Measurements from ENCODE around the gene ARHGEF28.

Gene ARHGEF28

GRCh38 chr5:73940026-73940425 is 314.0 kb downstream of the ARHGEF28 start:
- no peak for DNase-seq (ENCODE audit: extremely low read depth, insufficient read length)
- no peak for TF ChIP-seq CTCF (IDR thresholded peaks at IDR 0.05; ENCODE audit: insufficient read depth, low read length, poor library complexity, severe bottlenecking)
- no peaks in the 10 kb centered on the region for H3K36me3 ChIP-seq (ENCODE audit: control insufficient read depth, insufficient read depth, low read length)
- H3K4me3 ChIP-seq (replicated peaks; ENCODE audit: low read depth, low read length) = no peak overlapping the region
- no peaks in the 10 kb centered on the region; the same call in 1 of the 2 replicates for H3K27me3 ChIP-seq (replicated peaks; ENCODE audit: control insufficient read depth, insufficient read depth, low read length)

- H3K36me3 ChIP-seq (ENCODE audit: control insufficient read depth, insufficient read depth, low read length) = no peaks in the 10 kb centered on the region
- H3K4me3 ChIP-seq (replicated peaks; ENCODE audit: low read depth, low read length) = no peak overlapping the region
- no peak for DNase-seq (ENCODE audit: extremely low read depth, insufficient read length)
- H3K27me3 ChIP-seq (replicated peaks; ENCODE audit: control insufficient read depth, insufficient read depth, low read length) = no peaks in the 10 kb centered on the region; the same call in 1 of the 2 replicates
- TF ChIP-seq CTCF (IDR thresholded peaks at IDR 0.05; ENCODE audit: insufficient read depth, low read length, poor library complexity, severe bottlenecking) = no peak
These were observed 314.8 kb downstream of the ARHGEF28 start for GRCh38 chr5:73940801-73941200.

GRCh38 chr5:73942783-73943182 is 316.8 kb downstream of the ARHGEF28 start:
- TF ChIP-seq CTCF (IDR thresholded peaks at IDR 0.05; ENCODE audit: insufficient read depth, low read length, poor library complexity, severe bottlenecking) = no peak
- H3K4me3 ChIP-seq (replicated peaks; ENCODE audit: low read depth, low read length) = no peak overlapping the region
- DNase-seq (ENCODE audit: extremely low read depth, insufficient read length) = no peak
- no peaks in the 10 kb centered on the region; the same call in 1 of the 2 replicates for H3K27me3 ChIP-seq (replicated peaks; ENCODE audit: control insufficient read depth, insufficient read depth, low read length)
- no peaks in the 10 kb centered on the region for H3K36me3 ChIP-seq (ENCODE audit: control insufficient read depth, insufficient read depth, low read length)

- TF ChIP-seq CTCF (IDR thresholded peaks at IDR 0.05; ENCODE audit: insufficient read depth, low read length, poor library complexity, severe bottlenecking) = no peak
- Histone ChIP-seq H3K36me3 (ENCODE audit: control insufficient read depth, insufficient read depth, low read length) (no peaks in the 10 kb centered on the region), H3K27me3 (replicated peaks; ENCODE audit: control insufficient read depth, insufficient read depth, low read length) (no peaks in the 10 kb centered on the region; the same call in 1 of the 2 replicates), H3K4me3 (replicated peaks; ENCODE audit: low read depth, low read length) (no peak overlapping the region)
- no peak for DNase-seq (ENCODE audit: extremely low read depth, insufficient read length)
These were observed 317.4 kb downstream of the ARHGEF28 start for GRCh38 chr5:73943397-73943796.

- Histone ChIP-seq H3K27me3 (replicated peaks; ENCODE audit: control insufficient read depth, insufficient read depth, low read length) (no peaks in the 10 kb centered on the region), H3K4me3 (replicated peaks; ENCODE audit: low read depth, low read length) (no peak overlapping the region), H3K36me3 (ENCODE audit: control insufficient read depth, insufficient read depth, low read length) (no peaks in the 10 kb centered on the region)
- no peak for DNase-seq (ENCODE audit: extremely low read depth, insufficient read length)
- no peak for TF ChIP-seq CTCF (IDR thresholded peaks at IDR 0.05; ENCODE audit: insufficient read depth, low read length, poor library complexity, severe bottlenecking)
These were observed 318.6 kb downstream of the ARHGEF28 start for GRCh38 chr5:73944581-73944980.

- DNase-seq (ENCODE audit: extremely low read depth, insufficient read length) = no peak
- Histone ChIP-seq H3K4me3 (replicated peaks; ENCODE audit: low read depth, low read length) (no peak overlapping the region), H3K27me3 (replicated peaks; ENCODE audit: control insufficient read depth, insufficient read depth, low read length) (no peaks in the 10 kb centered on the region), H3K36me3 (ENCODE audit: control insufficient read depth, insufficient read depth, low read length) (no peaks in the 10 kb centered on the region)
- peak; percentile 38 for TF ChIP-seq CTCF (IDR thresholded peaks at IDR 0.05; ENCODE audit: insufficient read depth, low read length, poor library complexity, severe bottlenecking)
These were observed 319.5 kb downstream of the ARHGEF28 start for GRCh38 chr5:73945505-73945904.

Measured in GM06990 (cell line).